Endothelial cell of hepatic sinusoid (primary cell): ENCODE measurements around the gene DPH1.
"Not testable (repeated sequence)": the region's sequence is repeated elsewhere in the genome, so short reads cannot be mapped to it uniquely, and the experiment has no call there.

Experiments used
- in situ Hi-C: cut with HindIII; loops from 2 replicates; pipeline ENCODE4 v1.10.0; 2017; ENCODE audit warnings: low sequenced_read_pairs

Gene DPH1

DNA sequence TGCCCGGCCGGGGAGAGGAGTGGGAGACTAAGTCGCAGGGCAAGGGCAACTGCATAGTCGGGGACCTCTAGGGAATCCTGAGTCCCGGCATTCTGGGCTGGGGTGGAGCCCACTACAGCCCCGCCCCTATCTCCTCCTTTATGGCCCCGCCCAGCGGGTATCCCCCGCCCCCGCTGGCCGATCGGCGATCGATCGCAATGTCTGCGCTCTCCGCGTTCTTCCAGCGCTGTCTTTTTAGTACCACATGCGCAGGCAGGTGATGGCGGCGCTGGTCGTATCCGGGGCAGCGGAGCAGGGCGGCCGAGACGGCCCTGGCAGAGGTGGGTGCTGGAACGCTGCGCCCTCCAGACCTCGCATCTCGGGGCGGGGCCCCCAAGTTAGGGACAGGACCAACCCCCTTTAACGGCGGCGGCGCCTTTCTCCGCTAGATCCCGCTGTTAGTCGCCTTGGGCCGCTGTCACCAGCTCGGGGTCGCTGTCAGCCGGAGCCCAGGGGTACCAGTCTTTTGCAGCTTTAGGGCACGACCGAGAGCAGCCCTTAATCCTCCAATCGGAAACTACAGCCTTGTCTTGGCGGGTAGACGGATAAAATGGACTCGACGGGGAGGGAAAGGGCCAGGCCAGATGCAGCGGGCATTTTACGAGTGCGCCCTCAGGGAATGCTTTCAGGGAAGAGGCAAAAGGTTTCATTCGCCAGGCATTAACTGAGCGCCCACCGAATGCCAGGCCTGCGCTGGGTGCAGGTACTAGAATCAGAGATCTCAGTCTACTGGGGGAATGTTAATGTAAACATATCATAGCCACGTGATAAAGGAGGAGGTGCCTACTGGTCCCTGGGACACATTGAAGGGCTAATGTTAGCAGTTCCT is at the start of gene DPH1:
Gene DPH1 (plus strand): TSS at position 243 of the 868 bp plus-strand sequence. CDS start 17 bp downstream, at position 260.
- in situ Hi-C loops: loop anchor here (5.0 to 10.0 kb wide), 2 partner anchors 38 to 145 kb away; no protein-coding TSS in a partner anchor

DNA sequence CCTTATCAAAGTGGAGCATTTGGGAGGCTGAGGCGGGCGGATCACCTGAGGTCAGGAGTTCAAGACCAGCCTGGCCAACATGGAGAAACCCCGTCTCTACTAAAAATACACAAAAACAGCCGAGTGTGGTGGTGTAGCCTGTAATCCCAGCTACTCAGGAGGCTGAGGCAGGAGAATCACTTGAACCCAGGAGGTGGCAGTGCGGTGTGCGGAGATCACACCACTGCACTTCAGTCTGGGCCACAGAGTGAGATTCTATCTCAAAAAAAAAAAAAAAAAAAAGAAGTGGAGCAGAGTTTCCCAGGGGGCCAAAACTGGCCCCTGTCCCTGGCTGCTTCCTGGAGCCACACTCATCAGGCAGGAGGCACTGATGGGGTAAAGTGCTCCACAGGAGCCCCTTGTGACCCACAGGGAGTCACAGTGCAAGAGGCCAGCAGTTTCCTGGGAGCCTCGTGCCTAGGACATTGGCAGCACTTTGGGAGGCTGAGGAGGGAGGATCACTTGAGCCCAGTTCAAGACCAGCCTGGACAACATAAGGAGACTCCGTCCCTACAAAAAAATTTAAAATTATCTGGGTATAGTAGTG is 49.2 kb upstream of the DPH1 start:
- in situ Hi-C loops: no loop called here

DNA sequence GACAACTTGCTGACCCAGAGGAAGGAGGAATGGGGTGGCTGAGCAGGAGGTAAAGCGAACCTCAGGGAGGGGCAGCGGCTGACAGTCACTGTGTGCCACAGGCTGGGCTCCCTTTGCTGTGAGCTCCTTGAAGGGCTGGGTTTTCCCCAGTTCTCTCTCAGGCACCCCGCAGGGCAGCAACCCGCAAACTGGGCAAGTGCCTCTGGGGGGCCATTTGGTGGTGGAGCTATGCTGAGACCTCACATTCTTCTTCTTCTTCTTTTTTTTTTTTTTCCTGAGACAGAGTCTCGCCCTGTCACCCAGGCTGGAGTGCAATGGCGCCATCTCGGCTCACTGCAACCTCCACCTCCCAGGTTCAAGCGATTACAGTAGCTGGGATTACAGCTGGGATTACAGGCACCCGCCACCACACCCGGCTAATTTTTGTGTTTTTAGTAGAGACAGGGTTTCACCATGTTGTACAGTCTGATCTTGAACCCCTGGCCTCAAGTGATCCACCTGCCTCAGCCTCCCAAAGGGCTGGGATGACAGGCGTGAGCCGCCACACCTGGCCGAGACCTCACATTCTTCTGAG is 47.1 kb upstream of the DPH1 start:
- in situ Hi-C loops: not testable (repeated sequence)

DNA sequence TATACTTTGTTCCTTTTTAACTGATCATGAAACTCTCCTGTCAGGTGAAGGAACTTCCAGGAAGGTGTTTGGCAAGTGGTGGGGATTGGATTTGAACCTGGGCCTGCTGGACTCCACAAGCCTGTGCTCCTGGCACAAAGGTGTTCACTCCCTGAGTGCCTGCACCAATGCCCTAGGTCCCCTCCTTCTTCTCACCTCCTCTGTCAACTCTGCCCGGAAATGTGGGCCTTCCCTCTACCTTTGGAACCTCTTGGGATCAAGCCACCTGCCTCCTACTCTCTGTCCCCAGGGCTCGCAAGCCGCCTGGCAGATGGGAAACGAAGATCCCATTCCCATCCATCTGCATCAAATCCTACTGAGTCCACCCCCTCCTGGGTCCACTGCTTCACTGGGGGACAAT is 44.9 kb upstream of the DPH1 start:
- in situ Hi-C loops: no loop called here

DNA sequence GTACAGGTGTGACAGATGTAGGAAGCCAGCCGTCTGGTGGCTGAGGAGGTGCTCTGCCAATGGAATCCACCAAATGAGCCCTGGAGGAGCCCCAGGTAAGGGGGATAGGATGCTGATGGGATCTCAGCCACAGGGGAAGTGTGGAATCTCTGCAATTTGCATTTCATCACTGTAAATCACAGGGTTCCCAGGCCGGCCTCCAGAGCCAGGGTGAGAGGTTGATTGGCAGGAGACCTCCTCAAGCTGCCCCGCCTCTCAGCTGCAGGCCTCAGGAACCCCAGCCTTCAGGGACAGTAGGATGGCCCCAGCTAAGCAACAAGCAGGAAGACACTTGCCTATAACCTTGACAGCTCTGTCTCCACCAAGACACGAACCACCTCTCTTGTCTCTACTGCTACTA is 44.3 kb upstream of the DPH1 start:
- in situ Hi-C loops: no loop called here

DNA sequence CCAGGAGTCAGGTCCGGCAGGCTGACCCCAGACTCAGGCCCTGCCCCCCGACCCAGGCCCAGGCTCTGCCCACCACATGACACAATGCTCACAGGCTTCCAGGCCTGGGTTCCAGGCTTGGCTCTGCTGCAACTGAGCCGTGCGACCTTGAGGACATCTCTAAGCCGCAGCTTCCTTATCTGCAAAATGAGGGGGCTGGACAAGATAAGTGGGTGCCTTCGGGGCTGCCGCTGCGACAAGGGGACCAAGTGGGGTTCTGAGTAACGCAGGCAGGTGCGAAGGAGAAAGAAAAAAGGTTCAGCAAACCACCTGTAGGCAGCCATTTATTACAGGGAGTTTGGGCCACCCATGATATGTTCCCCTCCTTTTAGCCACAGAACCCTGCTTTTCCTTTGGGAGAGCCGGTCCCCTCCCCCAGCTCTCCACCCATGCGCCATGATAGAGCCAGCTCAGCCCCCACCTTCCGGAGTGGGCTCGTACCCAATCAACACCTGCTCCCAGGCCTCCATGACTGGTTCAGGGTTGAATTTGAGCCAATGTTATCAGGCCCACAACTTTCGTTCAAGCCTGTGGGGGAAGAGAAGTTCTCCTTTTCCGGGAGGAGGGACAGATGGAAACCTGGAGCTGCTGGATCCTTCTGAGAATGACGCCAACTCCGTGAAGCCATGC is 43.0 kb upstream of the DPH1 start:
- in situ Hi-C loops: no loop called here

DNA sequence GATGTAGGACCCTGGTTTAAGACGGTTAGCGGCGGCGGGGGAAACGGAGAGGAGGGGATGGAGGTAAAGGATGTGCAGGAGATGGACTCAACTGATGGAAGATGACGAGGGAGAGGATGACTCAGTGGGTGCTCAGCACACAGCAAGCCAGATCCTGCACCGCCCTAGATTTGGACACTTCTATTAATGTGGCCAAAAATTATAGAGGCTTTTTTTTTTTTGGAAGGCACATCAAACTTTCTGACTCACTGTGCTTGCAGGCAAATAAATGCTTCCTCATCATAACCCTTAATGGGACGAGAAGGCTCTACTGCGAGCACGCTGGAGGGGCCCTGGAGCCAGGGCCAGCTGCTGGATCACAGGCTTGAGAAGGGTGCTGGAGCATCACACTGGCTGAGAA is 40.8 kb upstream of the DPH1 start:
- in situ Hi-C loops: no loop called here

DNA sequence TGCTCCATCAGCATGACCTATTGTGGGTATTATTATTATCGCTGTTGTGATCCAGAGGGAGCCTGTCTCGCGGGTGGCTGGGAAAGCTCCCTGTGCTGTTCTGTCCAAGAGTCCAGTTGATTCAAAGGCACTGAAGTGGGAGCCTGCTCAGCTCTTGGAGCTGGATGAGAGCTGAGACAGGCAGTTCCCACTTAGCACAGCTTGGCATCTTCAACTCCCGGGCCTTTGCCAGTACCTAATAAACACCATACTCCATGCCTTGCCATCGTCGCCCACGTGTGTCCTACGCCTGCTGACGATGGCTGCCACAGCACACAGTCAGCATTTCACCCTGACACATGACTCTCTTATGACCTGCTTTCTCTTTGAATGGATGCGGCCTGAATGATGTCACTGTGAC is 37.4 kb upstream of the DPH1 start:
- in situ Hi-C loops: loop anchor here (5.0 kb wide), 1 partner anchor 40 kb away; the partner anchor contains the start of gene DPH1

DNA sequence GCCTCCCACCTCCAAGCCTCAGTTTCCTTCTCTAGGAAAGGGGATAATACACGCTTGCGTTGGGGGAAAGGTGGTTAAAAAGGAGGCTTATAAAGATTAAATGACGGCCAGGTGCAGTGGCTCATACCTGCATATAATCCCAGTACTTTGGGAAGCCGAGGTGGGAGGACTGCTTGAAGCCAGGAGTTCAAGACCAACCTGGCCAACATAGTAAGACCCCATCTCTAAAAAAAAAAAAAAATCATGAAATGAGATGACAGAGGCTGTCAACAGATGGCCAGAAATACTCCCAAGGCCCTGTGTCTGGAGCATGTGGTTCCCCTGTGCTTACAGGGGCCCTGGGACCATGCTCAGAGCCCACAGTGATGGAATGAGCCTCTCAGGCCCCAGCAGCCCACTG is 35.2 kb upstream of the DPH1 start:
- in situ Hi-C loops: loop anchor here (5.0 kb wide), 2 partner anchors 38 to 62 kb away; partner anchors contain the start of gene DPH1

DNA sequence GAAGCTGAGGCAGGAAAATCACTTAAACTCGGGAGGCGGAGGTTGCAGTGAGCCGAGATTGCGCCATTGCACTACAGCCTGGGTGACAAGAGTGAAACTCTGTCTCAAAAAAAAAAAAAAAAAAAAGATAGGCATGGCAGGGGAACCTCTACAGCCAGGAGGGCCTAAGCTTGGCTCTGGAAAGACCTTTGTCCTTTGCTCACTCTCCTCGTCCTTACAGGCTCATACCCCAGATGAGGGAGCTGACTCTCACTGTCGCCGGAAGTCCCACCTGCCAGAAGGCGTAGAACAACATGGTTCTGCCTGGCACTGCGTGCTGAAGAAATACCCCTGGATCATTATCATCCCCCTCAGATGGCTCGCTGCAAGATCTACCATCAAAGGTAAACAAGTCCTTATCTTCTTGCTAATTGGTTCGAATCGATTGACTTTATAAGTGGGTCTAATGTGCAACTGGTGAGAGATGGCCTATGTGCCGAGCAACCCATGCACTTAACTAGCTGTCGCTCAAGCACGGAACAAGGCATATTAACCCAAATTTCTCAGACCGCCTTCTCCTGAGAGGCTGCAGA is 34.5 kb upstream of the DPH1 start:
- in situ Hi-C loops: loop anchor here (5.0 kb wide), 1 partner anchor 63 kb away; no protein-coding TSS in a partner anchor

DNA sequence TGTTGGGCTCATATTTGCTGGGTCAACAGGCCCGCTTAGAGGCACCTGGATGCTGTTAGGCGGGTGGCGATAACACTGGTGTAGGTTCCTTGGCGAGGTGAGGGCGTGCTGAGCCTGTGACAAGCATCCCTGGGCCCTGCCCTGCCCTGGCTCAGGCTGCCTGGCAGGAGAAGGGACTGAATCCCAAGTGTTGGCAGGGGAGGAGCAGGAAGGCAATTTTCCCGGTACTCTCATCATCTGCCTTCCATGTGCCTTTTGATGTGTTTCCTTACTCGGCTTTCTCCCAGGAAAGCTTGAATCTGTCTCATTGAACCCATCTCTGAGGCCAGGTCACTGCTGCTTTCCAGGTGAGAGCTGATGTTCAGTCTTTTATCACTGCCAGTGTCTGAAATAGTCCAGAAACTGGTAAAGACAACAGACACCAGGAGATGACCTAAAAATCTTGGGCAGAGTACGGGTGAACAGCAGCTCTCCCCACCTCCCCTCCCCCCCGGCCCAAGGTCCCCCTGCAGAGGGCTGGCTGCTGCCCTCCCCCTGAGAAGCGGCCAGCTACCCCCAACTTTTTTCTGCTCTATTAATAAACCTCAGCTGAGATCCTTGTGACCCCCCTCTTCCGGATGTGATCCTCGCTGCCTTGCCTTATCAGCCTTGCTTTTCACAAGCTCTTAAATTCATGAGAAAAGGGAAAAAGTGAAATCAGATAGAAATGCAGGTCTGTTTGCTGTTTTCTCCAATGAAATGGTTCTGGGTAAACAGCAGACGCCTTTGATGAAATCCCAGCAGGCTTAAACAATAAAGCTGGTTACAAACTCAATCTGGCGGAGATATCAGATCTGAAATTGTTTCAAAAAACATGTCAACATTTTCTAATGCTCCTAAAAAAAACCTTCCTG is 33.8 kb upstream of the DPH1 start:
- in situ Hi-C loops: loop anchor here (5.0 kb wide), 1 partner anchor 64 kb away; no protein-coding TSS in a partner anchor

DNA sequence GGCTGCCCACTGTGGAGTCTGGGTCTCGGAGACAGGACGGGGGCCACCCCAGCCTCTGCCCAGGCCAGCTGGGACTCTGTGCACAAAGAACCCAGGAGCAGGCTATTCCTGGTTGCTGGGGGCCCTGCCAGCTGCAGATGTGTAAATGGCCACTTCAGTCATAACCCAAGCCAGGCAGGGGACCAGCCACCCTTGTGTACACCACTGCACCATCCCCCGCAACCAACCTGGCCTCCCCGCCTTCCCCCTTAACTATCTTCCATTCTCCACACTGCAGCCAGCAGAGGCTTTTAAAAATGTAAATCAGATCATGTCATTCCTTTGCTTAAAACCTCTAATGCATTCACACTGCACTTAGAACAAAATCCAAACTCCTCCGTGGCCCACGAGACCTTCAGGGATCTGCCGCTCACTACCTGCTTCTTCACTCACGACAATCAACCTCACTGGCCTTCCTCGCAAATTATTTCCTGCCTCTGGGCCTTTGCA is 33.1 kb upstream of the DPH1 start:
- in situ Hi-C loops: loop anchor here (5.0 kb wide), 1 partner anchor 65 kb away; no protein-coding TSS in a partner anchor

DNA sequence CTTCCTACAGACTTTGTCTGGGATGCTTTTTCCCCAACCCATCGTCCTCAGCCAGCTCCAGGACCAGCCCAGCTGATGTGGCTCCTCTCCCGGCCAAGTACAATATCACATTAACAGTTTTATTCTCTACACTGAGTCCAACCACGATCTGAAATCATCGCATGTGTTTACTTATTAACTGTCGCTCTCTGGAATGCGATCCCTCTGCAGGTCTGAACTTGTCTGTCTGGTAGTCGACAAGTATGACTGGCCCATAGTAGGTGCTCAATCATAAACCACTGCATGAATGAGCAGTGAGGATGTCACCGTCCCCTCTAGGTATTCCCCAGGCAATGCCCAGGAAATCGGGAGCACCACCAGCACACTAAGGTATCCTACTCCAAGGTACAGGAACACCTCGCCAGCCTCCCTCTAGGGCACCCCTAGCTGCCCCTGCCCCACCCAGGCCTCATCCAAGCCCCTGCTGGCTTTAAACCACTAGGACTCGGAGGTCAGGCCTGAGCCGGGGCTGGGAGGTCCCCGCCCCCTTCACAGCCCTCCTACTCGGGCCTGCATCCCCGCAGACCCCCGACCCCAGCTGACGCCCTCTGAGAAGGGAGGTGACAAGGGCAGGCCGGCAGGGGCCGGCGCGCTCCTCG is 32.5 kb upstream of the DPH1 start:
- in situ Hi-C loops: loop anchor here (5.0 kb wide), 1 partner anchor 65 kb away; no protein-coding TSS in a partner anchor

DNA sequence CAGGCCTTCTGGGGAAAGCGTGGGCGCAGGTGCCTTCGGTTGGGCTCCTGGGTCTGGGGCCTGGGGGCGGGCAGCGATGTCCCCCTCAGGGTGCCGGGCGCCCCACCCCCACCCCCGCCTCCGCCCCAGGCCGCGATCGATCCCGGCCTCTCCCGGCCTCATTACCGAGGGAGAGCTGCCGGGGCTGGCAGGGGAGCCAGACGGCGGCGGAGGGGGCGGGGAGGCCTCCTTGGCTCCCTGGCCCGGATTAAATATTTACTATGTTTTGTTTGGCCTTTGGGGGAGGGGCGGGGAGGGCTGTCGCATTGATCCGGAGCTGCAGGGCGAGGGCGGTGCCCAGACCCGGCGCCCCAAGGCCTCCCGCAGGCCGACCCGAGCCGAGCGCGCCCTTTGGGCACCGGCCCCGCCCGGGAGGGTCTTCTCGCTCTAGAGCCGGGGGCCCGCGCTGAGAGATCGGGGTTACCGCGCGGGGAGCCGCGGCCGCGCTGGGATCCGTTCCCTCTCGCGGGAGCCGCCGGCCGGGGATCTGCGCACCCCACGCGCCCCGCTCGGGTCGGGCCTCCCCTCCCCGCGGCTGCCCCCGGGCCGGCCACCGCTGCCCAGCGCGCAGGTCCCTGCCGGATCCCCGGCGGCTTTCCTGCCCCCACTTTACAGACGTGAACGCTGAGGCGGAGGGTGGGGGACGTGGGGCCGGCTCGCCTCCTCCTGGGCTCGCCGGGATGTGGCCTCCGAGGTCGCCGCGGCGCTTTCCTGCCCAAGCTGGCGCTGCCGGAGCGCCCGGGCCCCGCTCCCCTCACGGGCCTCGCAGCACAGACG is 31.8 kb upstream of the DPH1 start:
- in situ Hi-C loops: loop anchor here (5.0 kb wide), 1 partner anchor 66 kb away; no protein-coding TSS in a partner anchor

DNA sequence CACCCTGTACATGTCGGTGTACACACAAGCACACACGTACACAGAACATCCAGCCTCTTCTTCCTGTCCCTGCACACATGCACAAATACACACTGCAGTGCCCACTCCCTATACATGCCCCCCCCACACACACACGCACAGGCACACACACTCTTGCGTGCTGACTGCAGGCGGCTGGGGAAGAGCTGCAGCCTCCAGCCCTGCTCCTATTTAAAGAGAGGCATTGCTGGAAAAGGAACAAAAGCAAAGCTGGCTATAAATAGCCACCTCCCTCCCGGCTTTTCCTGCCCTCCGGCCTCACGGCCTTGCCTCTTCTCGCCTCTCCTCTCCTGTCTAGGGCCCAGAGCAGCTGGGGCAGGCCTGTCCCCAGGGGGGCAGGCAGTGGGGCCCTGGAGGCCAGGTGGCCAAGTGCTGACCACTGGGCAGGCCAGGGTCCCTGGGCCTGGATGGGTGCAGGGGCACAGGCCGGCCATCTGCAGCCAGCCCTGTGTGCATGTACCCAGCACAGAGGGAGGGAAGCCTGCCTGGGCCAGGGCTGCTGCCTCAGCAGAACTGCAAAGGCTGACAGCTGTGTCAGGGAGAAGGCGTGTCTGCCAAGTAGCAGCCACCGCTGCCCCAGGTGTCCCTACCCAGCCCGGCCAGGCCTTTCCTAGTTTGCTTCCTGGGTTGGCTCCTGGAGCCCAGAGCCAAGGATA is 30.2 kb upstream of the DPH1 start:
- in situ Hi-C loops: loop anchor here (5.0 kb wide), 1 partner anchor 67 kb away; no protein-coding TSS in a partner anchor

DNA sequence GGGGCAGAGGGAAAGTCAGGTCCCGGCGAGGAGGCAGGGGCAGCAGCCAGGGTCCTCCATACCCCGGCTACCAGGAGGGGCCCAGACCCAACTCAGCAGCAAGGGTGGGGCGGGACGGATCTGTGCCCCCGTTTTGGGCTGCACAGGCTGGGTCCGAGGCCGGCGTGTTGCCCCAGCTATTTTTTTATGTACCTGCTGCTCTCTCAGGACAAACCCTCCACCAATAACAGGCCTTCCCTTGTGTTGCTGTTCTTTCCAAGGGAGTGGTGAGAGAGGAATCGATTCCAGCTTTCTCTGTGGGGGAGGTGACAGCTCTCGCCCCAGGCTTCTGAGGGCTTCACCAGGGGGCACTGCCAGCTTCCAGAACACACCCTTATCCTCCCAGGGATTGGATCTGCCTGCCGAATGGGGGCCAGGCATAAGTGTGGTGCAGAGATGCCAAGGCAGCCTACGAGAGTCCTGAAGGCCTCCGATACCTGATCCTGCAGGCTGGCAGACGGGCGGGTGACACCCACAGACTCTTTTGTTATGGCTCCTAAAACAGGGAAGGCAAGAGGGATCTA is 27.1 kb upstream of the DPH1 start:
- in situ Hi-C loops: no loop called here

DNA sequence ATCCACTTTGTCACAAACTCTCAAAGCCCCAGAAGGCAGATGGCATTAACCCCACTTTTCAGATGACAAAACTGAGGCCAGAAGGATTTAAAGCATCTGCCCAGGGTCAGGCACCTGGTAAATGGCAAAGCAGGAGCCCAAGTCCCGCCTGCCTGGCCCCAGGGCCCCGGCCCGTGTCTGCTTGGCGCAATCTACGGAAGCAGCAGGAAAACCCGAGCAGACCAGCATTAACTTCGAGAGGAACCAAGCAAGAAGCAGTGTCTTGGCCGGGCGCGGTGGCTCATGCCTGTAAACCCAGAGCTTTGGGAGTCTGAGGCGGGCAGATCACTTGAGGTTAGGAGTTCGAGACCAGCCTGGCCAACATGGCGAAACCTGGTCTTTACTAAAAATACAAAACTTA is 26.4 kb upstream of the DPH1 start:
- in situ Hi-C loops: no loop called here
